ENCODE data around the gene HIP1. TPM values are rescaled to one million over a fixed set of nuclear protein-coding genes. Genes with fewer than 3 reads are reported as not detected.
"Not testable (repeated sequence)": the region's sequence is repeated elsewhere in the genome, so short reads cannot be mapped to it uniquely, and the experiment has no call there.

Gene HIP1
- total and polyA plus RNA-seq, 2 of the 13 experiments (the other 11 are each of a cell fraction or from before 2014, with no cell fraction given), result 4.5 to 6.2 TPM

DNA sequence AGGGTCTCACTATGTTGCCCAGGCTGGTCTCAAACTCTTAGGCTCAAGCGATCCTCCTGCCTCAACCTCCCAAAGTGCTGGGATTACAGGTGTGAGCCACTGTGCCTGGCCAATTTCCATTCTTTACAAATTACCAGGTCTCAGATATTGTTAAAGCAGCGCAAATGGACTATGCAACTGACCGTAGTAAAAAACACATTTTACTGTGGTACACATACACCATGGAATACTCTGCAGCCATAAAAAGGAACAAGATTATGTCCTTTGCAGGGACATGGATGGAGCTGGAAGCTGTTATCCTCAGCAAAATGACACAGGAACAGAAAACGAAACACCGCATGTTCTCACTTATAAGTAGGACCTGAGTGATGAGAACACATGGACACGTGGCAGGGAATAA is 106.2 kb downstream of the HIP1 start:
- H3K9me3 ChIP-seq (ENCODE audit: low read length); H3K4me2 ChIP-seq (ENCODE audit: low read depth, low read length); intact Hi-C loops (cut with micrococcal nuclease; ENCODE audit: unreplicated experiment); H3K9ac ChIP-seq (ENCODE audit: insufficient read depth, low read depth, low read length); BruUV-seq (replicated peaks); H3K4me1 ChIP-seq (ENCODE audit: insufficient read depth, low read length); CTCF ChIA-PET (ENCODE audit: low intra/inter-chr PET ratio, low total read pairs); FAIRE-seq; ATAC-seq; H2AFZ ChIP-seq (ENCODE audit: low read length); H3K4me3 ChIP-seq (replicated peaks in 1 of 3; ENCODE audit: insufficient read depth in 1 of 3, low read depth in 2 of 3, low read length in 3 of 3); H3K79me2 ChIP-seq (ENCODE audit: insufficient read depth, low read length); H3K27ac ChIP-seq (ENCODE audit: extremely low read length, insufficient read depth, low read length); H4K20me1 ChIP-seq (ENCODE audit: insufficient read depth, low read length); DNase-seq (ENCODE audit: low spot score); POLR2A ChIA-PET; H3K27me3 ChIP-seq (ENCODE audit: control insufficient read depth in 1 of 2, insufficient read depth in 2 of 2, low read length in 2 of 2); in situ Hi-C loops (cut with HindIII; ENCODE audit: extremely low pct_ligation_motif_present, low pct_unique_long_range_greater_than_20kb); H3K36me3 ChIP-seq (replicated peaks in 1 of 2; ENCODE audit: control insufficient read depth in 1 of 2, insufficient read depth in 2 of 2, low read length in 2 of 2): not testable (repeated sequence)
- WGBS (ENCODE audit: low lambda C conversion rate), result 78% methylated on average over 6 of the region's 6 CpGs

DNA sequence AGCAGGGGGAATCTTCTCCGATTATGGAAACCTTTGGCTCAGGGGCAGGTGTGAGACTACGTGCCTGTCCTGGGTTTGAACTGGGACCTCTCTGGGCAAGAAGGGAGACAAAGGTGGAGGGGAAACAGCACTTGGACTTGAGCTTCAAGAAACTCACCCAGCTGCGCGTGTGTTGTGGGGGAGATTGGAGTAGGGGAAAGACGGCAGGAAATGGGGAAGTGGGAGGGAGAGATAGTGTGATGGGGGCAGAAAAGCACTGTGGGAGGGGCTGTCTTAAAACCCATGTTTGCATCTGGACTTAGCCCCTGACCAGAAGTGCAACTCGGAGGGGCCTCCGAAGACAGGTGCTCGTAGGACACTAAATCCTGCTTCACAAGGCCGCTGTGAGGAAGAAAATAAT is 107.0 kb downstream of the HIP1 start:
- Histone ChIP-seq H3K9ac (ENCODE audit: insufficient read depth, low read depth, low read length) (no peak overlapping the region), H3K27ac (ENCODE audit: extremely low read length, insufficient read depth, low read length) (no peak overlapping the region), H2AFZ (ENCODE audit: low read length) (no peak overlapping the region), H3K79me2 (ENCODE audit: insufficient read depth, low read length) (no peaks in the 10 kb centered on the region), H3K9me3 (ENCODE audit: low read length) (no peaks in the 10 kb centered on the region), H3K27me3 (ENCODE audit: control insufficient read depth in 1 of 2, insufficient read depth in 2 of 2, low read length in 2 of 2) (no peaks in the 10 kb centered on the region; a peak in 1 of 5 replicates), H3K4me3 (replicated peaks in 1 of 3; ENCODE audit: insufficient read depth in 1 of 3, low read depth in 2 of 3, low read length in 3 of 3) (no peak overlapping the region), H3K4me1 (ENCODE audit: insufficient read depth, low read length) (peaks cover 6% of the 10 kb centered on the region; the same call in 1 of the 2 replicates), H3K36me3 (replicated peaks in 1 of 2; ENCODE audit: control insufficient read depth in 1 of 2, insufficient read depth in 2 of 2, low read length in 2 of 2) (no peaks in the 10 kb centered on the region), H3K4me2 (ENCODE audit: low read depth, low read length) (no peak overlapping the region), H4K20me1 (ENCODE audit: insufficient read depth, low read length) (no peaks in the 10 kb centered on the region)
- FAIRE-seq (no peak), ATAC-seq (no peak), DNase-seq (ENCODE audit: low spot score) (no peak)
- ChIA-PET CTCF (ENCODE audit: low intra/inter-chr PET ratio, low total read pairs) (no interaction called here), POLR2A (no interaction called here)
- BruUV-seq (replicated peaks), result no TSS peak
- TF ChIP-seq IKZF1 (IDR thresholded peaks at IDR 0.05) (no peak), BHLHE40 (IDR thresholded peaks at IDR 0.05; ENCODE audit: low read length) (no peak), FOXM1 (CRISPR knock-in tag; IDR thresholded peaks at IDR 0.05) (no peak), ZNF83 (CRISPR knock-in tag; IDR thresholded peaks at IDR 0.05; ENCODE audit: borderline replicate concordance) (no peak), TAF1 (CRISPR knock-in tag; IDR thresholded peaks at IDR 0.05) (no peak), HNRNPH1 (optimal IDR thresholded peaks at IDR 0.05; ENCODE audit: low read depth, low read length) (no peak), ZNF180 (CRISPR knock-in tag; IDR thresholded peaks at IDR 0.05; ENCODE audit: borderline replicate concordance, low read depth) (no peak), KMT2A (CRISPR knock-in tag; IDR thresholded peaks at IDR 0.05) (no peak), SP140L (CRISPR knock-in tag; IDR thresholded peaks at IDR 0.05; ENCODE audit: borderline replicate concordance) (no peak)
- in situ Hi-C loops (cut with HindIII; ENCODE audit: extremely low pct_ligation_motif_present, low pct_unique_long_range_greater_than_20kb) (no loop called here), intact Hi-C loops (cut with micrococcal nuclease; ENCODE audit: unreplicated experiment) (no loop called here)
- WGBS (ENCODE audit: low lambda C conversion rate), result 59% methylated on average over 9 of the region's 9 CpGs

Measured in HepG2 (cell line).